HCT116 (cell line): ENCODE measurements around the gene CERS6. TPM values are rescaled to one million over a fixed set of nuclear protein-coding genes. Genes with fewer than 3 reads are reported as not detected.

Experiments
- ATAC-seq: fragments of 200-7000 bp; cut with Tn5 transposase; 2 replicates; pipeline ENCODE4 v1.9.1; 2020; ENCODE audit warnings: mild to moderate bottlenecking, moderate library complexity
- BruUV-seq: library from RNA; stranded (reverse); fragments of 400-500 nt; replicated peaks from 2 replicates; lab custom pipeline; 2021; lab: Mats Ljungman, UMichigan
- CTCF ChIA-PET: fragments of 300-600 bp; sonication (Branson Sonifier 250); formaldehyde crosslinking; loops from one replicate; lab custom pipeline; 2021; ENCODE audit warnings: antibody characterized with exemption; lab: Charles Lee
- POLR2A ChIA-PET: fragments of 300-600, 350-600 bp; sonication (Branson Sonifier 250); formaldehyde crosslinking; loops from one replicate; lab custom pipeline; 2021; ENCODE audit warnings: antibody characterized with exemption; lab: Charles Lee
- RAD21 ChIA-PET, 2 experiments: fragments of 300-600 bp; sonication (Branson Sonifier 250); formaldehyde crosslinking; loops; one replicate each; lab custom pipeline; 2023; ENCODE audit warnings: low total read pairs in 2 of 2; ENCODE audit not compliant: uncharacterized antibody in 2 of 2, unreplicated experiment in 2 of 2, low non-redundant PET in 1 of 2; lab: Charles Lee
- DNase-seq: peaks from one replicate; pipeline ENCODE4 v3.0.0-alpha.2; 2010; ENCODE audit warnings: low read depth, low spot score
- H2AFZ ChIP-seq: fragments of 200-600 bp; shearing (Covaris generic), sonication (generic); 2 replicates; pipeline ENCODE4 v1.6.1; 2017; ENCODE audit warnings: low read depth, mixed run types, mixed read lengths, antibody characterized with exemption, low read length; ENCODE audit not compliant: poor library complexity, severe bottlenecking
- H3K27ac ChIP-seq: 2 replicates; pipeline ENCODE4 v1.5.1; 2012; ENCODE audit warnings: low read depth, low read length
- H3K27me3 ChIP-seq: fragments of 200-600 bp; sonication (generic); 2 replicates; pipeline ENCODE4 v1.6.1; 2016; ENCODE audit warnings: mixed run types, low read length, mixed read lengths; ENCODE audit not compliant: insufficient read depth
- H3K36me3 ChIP-seq, 2 experiments: fragments of 200-500 bp in 1 of 2; fragments of 200-600 bp in 1 of 2; sonication (Bioruptor generic) in 1 of 2; sonication (generic) in 1 of 2; 2 replicates each; pipeline versions ENCODE4 v1.5.1 to v1.6.1; 2014 to 2016; ENCODE audit warnings: low read length in 2 of 2, inconsistent platforms in 1 of 2, mixed read lengths in 1 of 2, mixed run types in 1 of 2; ENCODE audit not compliant: insufficient read depth in 2 of 2, control insufficient read depth in 1 of 2
- H3K4me1 ChIP-seq, 2 experiments: fragments of 200-600 bp in 1 of 2; sonication (generic) in 1 of 2; 2 replicates each; pipeline versions ENCODE4 v1.5.1 to v1.6.1; 2012 to 2017; ENCODE audit warnings: low read length in 2 of 2, inconsistent platforms in 1 of 2, mild to moderate bottlenecking in 1 of 2, mixed read lengths in 1 of 2, mixed run types in 1 of 2, moderate library complexity in 1 of 2; ENCODE audit not compliant: insufficient read depth in 2 of 2, control insufficient read depth in 1 of 2
- H3K4me2 ChIP-seq: fragments of 200-600 bp; sonication (generic); 2 replicates; pipeline ENCODE4 v1.6.1; 2017; ENCODE audit warnings: mixed run types, low read length, mixed read lengths
- H3K4me3 ChIP-seq, 2 experiments: fragments of 200-600 bp in 1 of 2; sonication (generic) in 1 of 2; replicated peaks in 1 of 2; 2 replicates each; pipeline ENCODE4 v1.5.1; 2011 to 2016; ENCODE audit warnings: low read length in 2 of 2, control low read depth in 1 of 2, low read depth in 1 of 2, mild to moderate bottlenecking in 1 of 2, mixed read lengths in 1 of 2, mixed run types in 1 of 2
- H3K79me2 ChIP-seq: fragments of 200-600 bp; sonication (generic); 2 replicates; pipeline ENCODE4 v1.6.1; 2017; ENCODE audit warnings: mild to moderate bottlenecking, mixed run types, low read length, moderate library complexity, mixed read lengths; ENCODE audit not compliant: insufficient read depth
- H3K9ac ChIP-seq: fragments of 200-600 bp; sonication (generic); 2 replicates; pipeline ENCODE4 v1.6.1; 2016; ENCODE audit warnings: low read length, mixed read lengths
- H3K9me2 ChIP-seq: fragments of 200-600 bp; sonication (generic), shearing (Covaris generic); 2 replicates; pipeline ENCODE4 v1.6.1; 2017; ENCODE audit warnings: mixed run types, mild to moderate bottlenecking, moderate library complexity; ENCODE audit not compliant: insufficient read depth
- H3K9me3 ChIP-seq, 2 experiments: fragments of 200-500 bp in 1 of 2; fragments of 200-600 bp in 1 of 2; sonication (Bioruptor generic) in 1 of 2; sonication (generic) in 1 of 2; 2 replicates each; pipeline ENCODE4 v1.6.1; 2014 to 2017; ENCODE audit warnings: low read length in 2 of 2, mixed read lengths in 2 of 2, inconsistent platforms in 1 of 2, low read depth in 1 of 2, mild to moderate bottlenecking in 1 of 2, mixed run types in 1 of 2, moderate library complexity in 1 of 2; ENCODE audit not compliant: control insufficient read depth in 1 of 2, insufficient read depth in 1 of 2
- H4K20me1 ChIP-seq: fragments of 200-600 bp; sonication (generic), shearing (Covaris generic); 2 replicates; pipeline ENCODE4 v1.6.1; 2017; ENCODE audit warnings: mixed run types, mild to moderate bottlenecking, moderate library complexity; ENCODE audit not compliant: insufficient read depth
- ATF3 ChIP-seq: IDR thresholded peaks from 2 replicates; pipeline ENCODE4 v1.6.1; 2012
- CBX3 ChIP-seq: IDR thresholded peaks from 2 replicates; pipeline ENCODE4 v1.6.1; 2012; ENCODE audit warnings: low read depth
- CTCF ChIP-seq, 3 experiments: fragments of 200-600 bp in 1 of 3; sonication (generic) in 1 of 3; IDR thresholded peaks in 2 of 3; conservative IDR thresholded peaks in 1 of 3; 2 replicates each; pipeline ENCODE4 v1.5.1; 2012 to 2017; ENCODE audit warnings: low read depth in 2 of 3, low read length in 2 of 3, antibody characterized with exemption in 1 of 3, borderline replicate concordance in 1 of 3, control low read depth in 1 of 3, mild to moderate bottlenecking in 1 of 3, mixed read lengths in 1 of 3, mixed run types in 1 of 3, moderate library complexity in 1 of 3; ENCODE audit not compliant: insufficient read depth in 1 of 3
- EGR1 ChIP-seq: IDR thresholded peaks from 2 replicates; pipeline ENCODE4 v1.6.1; 2012; ENCODE audit warnings: low read depth
- EZH2phosphoT487 ChIP-seq: fragments of 200-600 bp; IDR thresholded peaks from 2 replicates; pipeline ENCODE4 v1.6.1; 2018; ENCODE audit warnings: antibody characterized with exemption, borderline replicate concordance
- JUND ChIP-seq: IDR thresholded peaks from 2 replicates; pipeline ENCODE4 v1.6.1; 2012
- POLR2AphosphoS5 ChIP-seq: IDR thresholded peaks from 2 replicates; pipeline ENCODE4 v1.6.1; 2011; ENCODE audit warnings: mild to moderate bottlenecking, low read depth, low read length, moderate library complexity
- RAD21 ChIP-seq: IDR thresholded peaks from 2 replicates; pipeline ENCODE4 v1.6.1; 2012; ENCODE audit warnings: low read depth, mild to moderate bottlenecking
- SP1 ChIP-seq: IDR thresholded peaks from 2 replicates; pipeline ENCODE4 v1.6.1; 2012; ENCODE audit warnings: low read depth
- TCF7L2 ChIP-seq: IDR thresholded peaks from 2 replicates; pipeline ENCODE4 v1.7.0; 2011; ENCODE audit warnings: borderline replicate concordance, inconsistent platforms; ENCODE audit not compliant: insufficient read depth, insufficient read length; ENCODE audit errors: extremely low read depth
- intact Hi-C: fragments of 100-400 bp; cut with micrococcal nuclease; formaldehyde crosslinking; loops from 2 replicates; pipeline ENCODE4 v1.10.0; 2022
- total RNA-seq: library from RNA; stranded (reverse); gene quantifications from one replicate; pipeline ENCODE4 v1.2.1, GENCODE V29; 2021; ENCODE audit not compliant: unreplicated experiment

Gene CERS6
- total RNA-seq, 1 experiment from 2014 or later: 37.0 TPM

GRCh38 chr2:168635065-168635577, 179.0 kb downstream of the CERS6 start:
- Histone ChIP-seq H3K4me1 (peaks cover 0 to 4% of the 10 kb centered on the region in 2 experiments; a peak in 1 of 4 replicates), H2AFZ (no peak overlapping the region), H3K4me3 (no peak overlapping the region), H3K9ac (no peak overlapping the region), H4K20me1 (no peaks in the 10 kb centered on the region), H3K9me3 (no peaks in the 10 kb centered on the region), H3K9me2 (no peaks in the 10 kb centered on the region), H3K27me3 (no peaks in the 10 kb centered on the region), H3K79me2 (peaks cover 4% of the 10 kb centered on the region; the same call in 1 of the 2 replicates), H3K36me3 (no peaks in the 10 kb centered on the region), H3K27ac (no peak overlapping the region), H3K4me2 (no peak overlapping the region)
- CTCF ChIA-PET: no interaction called here
- no TSS peak for BruUV-seq
- RAD21 ChIA-PET: no interaction called here
- ATAC-seq (no peak), DNase-seq (no peak)
- TF ChIP-seq RAD21 (peak; percentile 13; the same call in 1 of the 2 replicates), EGR1 (no peak)
- intact Hi-C loops: no loop called here
- POLR2A ChIA-PET: no interaction called here

GRCh38 chr2:168639018-168639417, 182.9 kb downstream of the CERS6 start:
- CTCF ChIA-PET: no interaction called here
- H3K36me3 ChIP-seq: no peaks in the 10 kb centered on the region

More at GRCh38 chr2:168639018-168639417, 182.9 kb downstream of the CERS6 start:
- Histone ChIP-seq H3K27me3 (no peaks in the 10 kb centered on the region), H3K79me2 (peaks cover 4% of the 10 kb centered on the region; the same call in 1 of the 2 replicates), H3K9ac (no peak overlapping the region)
- TF ChIP-seq EGR1 (no peak), SP1 (no peak), POLR2AphosphoS5 (no peak), EZH2phosphoT487 (no peak), RAD21 (no peak), CTCF (IDR thresholded peaks at IDR 0.05 in 2 of 3, conservative IDR thresholded peaks at IDR 0.05 in 1 of 3; ENCODE audit: borderline replicate concordance in 1 of 3, insufficient read depth in 1 of 3, low read depth in 2 of 3, low read length in 2 of 3) (no peak), TCF7L2 (no peak), ATF3 (no peak), JUND (no peak), CBX3 (no peak)
- TF ChIP-seq, all 23 proteins: peak for 0
- Histone ChIP-seq H3K9me2 (no peaks in the 10 kb centered on the region), H3K4me2 (no peak overlapping the region), H3K9me3 (no peaks in the 10 kb centered on the region), H3K4me1 (peaks cover 0 to 4% of the 10 kb centered on the region in 2 experiments; a peak in 1 of 4 replicates), H4K20me1 (no peaks in the 10 kb centered on the region), H3K4me3 (no peak overlapping the region), H2AFZ (no peak overlapping the region), H3K27ac (no peak overlapping the region)
- ChIA-PET POLR2A (no interaction called here), RAD21 (no interaction called here)
- intact Hi-C loops: no loop called here
- no TSS peak for BruUV-seq
- DNase-seq: no peak
- ATAC-seq: no peak
